ENCODE measurements around the gene NFIA. TPM values are rescaled to one million over a fixed set of nuclear protein-coding genes. Genes with fewer than 3 reads are reported as not detected.

The NFIA gene
- total and polyA plus RNA-seq, 2 of the 13 experiments (the other 11 are each of a cell fraction or from before 2014, with no cell fraction given), result 14.7 to 28.5 TPM

DNA sequence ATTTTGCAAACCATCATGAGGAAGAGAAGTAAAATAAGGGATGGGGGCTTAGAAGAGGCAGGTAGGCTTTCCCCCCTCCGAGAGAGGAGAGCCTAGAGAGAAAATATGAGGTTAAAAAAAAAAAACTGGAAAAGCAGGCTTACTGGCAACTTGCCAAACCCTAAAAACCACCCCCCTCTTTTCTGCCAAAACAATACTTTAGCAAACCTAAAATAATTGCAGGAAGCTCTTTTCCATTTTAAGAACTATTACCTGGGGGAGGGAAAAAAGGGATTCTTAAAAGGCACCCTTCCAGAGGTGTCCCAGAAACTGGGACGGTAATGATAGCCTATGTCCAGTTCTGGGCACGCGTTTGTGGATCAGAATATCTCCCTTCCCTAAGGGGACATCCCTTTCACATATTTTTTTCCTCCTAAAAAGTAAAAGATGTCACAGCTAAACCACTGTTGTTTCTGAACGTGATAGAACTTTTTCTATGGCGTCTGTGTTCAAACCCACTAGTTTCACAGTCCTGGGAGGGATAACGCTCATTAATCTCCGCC, 1.1 kb upstream of the NFIA start (continued):
- no peak for TF ChIP-seq ZSCAN20 (CRISPR knock-in tag; IDR thresholded peaks at IDR 0.05; ENCODE audit: borderline replicate concordance)
- TF ChIP-seq REPIN1 (CRISPR knock-in tag; IDR thresholded peaks at IDR 0.05; ENCODE audit: borderline replicate concordance, low read depth), result no peak
- TF ChIP-seq ZSCAN29 (CRISPR knock-in tag; conservative IDR thresholded peaks at IDR 0.05), result 0 out of 2 replicates have a peak, but pooled peaks have one; percentile 4
- no peak for TF ChIP-seq FOXM1 (CRISPR knock-in tag; IDR thresholded peaks at IDR 0.05)
- no peak for TF ChIP-seq ZNF205 (CRISPR knock-in tag; IDR thresholded peaks at IDR 0.05)
- no peak for TF ChIP-seq ZFP36 (IDR thresholded peaks at IDR 0.05; ENCODE audit: borderline replicate concordance, low read depth, low read length, partially characterized antibody)

DNA sequence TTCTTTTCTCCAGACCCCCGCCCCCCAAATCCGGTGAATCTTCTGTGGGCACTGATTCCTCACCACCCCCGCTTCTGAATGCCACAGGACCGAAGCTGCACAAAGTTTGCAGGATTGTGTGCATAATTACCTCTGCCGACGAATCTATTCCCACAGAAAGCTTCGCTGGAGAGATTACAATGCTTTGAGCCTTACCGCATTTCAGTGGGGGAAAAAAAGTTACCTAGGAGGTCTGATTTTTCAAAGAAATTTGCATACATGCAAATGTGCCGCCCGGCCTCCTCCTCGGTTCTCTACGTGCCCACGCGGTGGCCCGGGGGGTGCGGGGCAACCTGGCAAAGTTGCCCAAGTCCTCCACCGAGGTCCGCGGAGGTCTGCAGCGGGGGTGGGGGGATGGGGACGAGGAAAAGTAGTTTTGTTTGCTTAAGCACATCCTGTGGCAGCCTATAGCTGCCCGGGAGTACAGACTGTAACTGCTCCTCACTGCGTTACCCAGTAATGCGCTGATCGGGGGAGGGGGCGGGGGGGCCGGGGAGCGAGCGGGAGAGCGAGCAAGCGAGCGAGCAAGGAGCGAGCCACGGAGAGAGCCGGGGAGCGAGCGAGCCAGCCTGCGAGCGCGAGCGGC, 563 bp upstream of the NFIA start:
- peak; percentile 4 for FAIRE-seq
- peak; percentile 67 for ATAC-seq
- 3% methylated on average over 22 of the region's 41 CpGs for WGBS (ENCODE audit: low lambda C conversion rate)
- TF ChIP-seq RBM22 (optimal IDR thresholded peaks at IDR 0.05; ENCODE audit: low read length) (no peak), MEF2D (CRISPR knock-in tag; IDR thresholded peaks at IDR 0.05) (no peak), GZF1 (CRISPR knock-in tag; IDR thresholded peaks at IDR 0.05) (no peak), ZFP90 (CRISPR knock-in tag; IDR thresholded peaks at IDR 0.05; ENCODE audit: borderline replicate concordance) (no peak), ZNF326 (CRISPR knock-in tag; IDR thresholded peaks at IDR 0.05; ENCODE audit: borderline replicate concordance) (no peak), FOXA1 (IDR thresholded peaks at IDR 0.05) (no peak), FOXA1 (CRISPR knock-in tag; IDR thresholded peaks at IDR 0.05) (peak; percentile 64), ZFYVE20 (CRISPR knock-in tag; IDR thresholded peaks at IDR 0.05; ENCODE audit: borderline replicate concordance, low read depth) (no peak), ZNF3 (CRISPR knock-in tag; IDR thresholded peaks at IDR 0.05) (no peak), ZNF263 (CRISPR knock-in tag; IDR thresholded peaks at IDR 0.05) (no peak), ZNF562 (CRISPR knock-in tag; IDR thresholded peaks at IDR 0.05; ENCODE audit: borderline replicate concordance) (no peak), ZNF468 (CRISPR knock-in tag; IDR thresholded peaks at IDR 0.05) (no peak), MTA3 (CRISPR knock-in tag; IDR thresholded peaks at IDR 0.05) (no peak), POGZ (CRISPR knock-in tag; IDR thresholded peaks at IDR 0.05) (no peak), SIN3A (IDR thresholded peaks at IDR 0.05; ENCODE audit: borderline replicate concordance, low read depth, low read length) (0 out of 2 replicates have a peak, but pooled peaks have one; percentile 19)
- TF ChIP-seq, protein P1, sequence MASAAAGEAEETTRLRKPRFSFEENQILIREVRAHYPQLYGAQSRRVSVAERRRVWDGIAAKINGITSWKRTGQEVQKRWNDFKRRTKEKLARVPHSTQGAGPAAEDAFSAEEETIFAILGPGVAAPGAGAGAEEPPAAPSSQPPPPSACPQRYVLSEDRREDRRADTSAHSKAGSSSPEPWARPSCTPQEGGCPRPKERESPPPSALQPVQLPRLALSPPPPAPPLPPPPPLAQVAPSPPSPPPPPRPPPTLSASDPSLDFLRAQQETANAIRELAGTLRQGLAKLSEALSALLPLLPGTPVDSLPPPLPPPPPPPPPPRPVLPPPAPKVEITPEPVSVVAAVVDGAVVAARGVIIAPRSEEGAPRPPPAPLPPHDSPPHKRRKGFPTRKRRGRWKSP (CRISPR knock-in tag; IDR thresholded peaks at IDR 0.05), result peak; percentile 51; the same call in 1 of the 2 replicates

More for the DNA sequence above, 563 bp upstream of the NFIA start:
- Histone ChIP-seq H3K4me2 (ENCODE audit: low read depth, low read length) (peak overlapping the region; percentile 78), H4K20me1 (ENCODE audit: insufficient read depth, low read length) (peaks cover 18% of the 10 kb centered on the region; the same call in 1 of the 2 replicates), H3K9ac (ENCODE audit: insufficient read depth, low read depth, low read length) (peak overlapping the region; percentile 72), H3K4me3 (replicated peaks in 1 of 3; ENCODE audit: insufficient read depth in 1 of 3, low read depth in 2 of 3, low read length in 3 of 3) (peak overlapping the region; percentile 83 to 96 (median 95)), H3K36me3 (replicated peaks in 1 of 2; ENCODE audit: control insufficient read depth in 1 of 2, insufficient read depth in 2 of 2, low read length in 2 of 2) (no peaks in the 10 kb centered on the region), H3K27ac (ENCODE audit: extremely low read length, insufficient read depth, low read length) (peak overlapping the region; percentile 83), H3K4me1 (ENCODE audit: insufficient read depth, low read length) (peaks cover 51% of the 10 kb centered on the region), H2AFZ (ENCODE audit: low read length) (peak overlapping the region; percentile 25), H3K79me2 (ENCODE audit: insufficient read depth, low read length) (peaks cover 58% of the 10 kb centered on the region), H3K9me3 (ENCODE audit: low read length) (no peaks in the 10 kb centered on the region), H3K27me3 (ENCODE audit: control insufficient read depth in 1 of 2, insufficient read depth in 2 of 2, low read length in 2 of 2) (no peaks in the 10 kb centered on the region; a peak in 1 of 5 replicates)
- ChIA-PET POLR2A (interaction anchor here (0.7 to 1.9 kb wide), 23 partner anchors 11 to 255 kb away, joined by 3 to 11 read pairs (median 4); no protein-coding TSS in a partner anchor), CTCF (ENCODE audit: low intra/inter-chr PET ratio, low total read pairs) (no interaction called here)
- DNase-seq (ENCODE audit: low spot score), result peak; percentile 83
- in situ Hi-C loops (cut with HindIII; ENCODE audit: extremely low pct_ligation_motif_present, low pct_unique_long_range_greater_than_20kb), result no loop called here
- intact Hi-C loops (cut with micrococcal nuclease; ENCODE audit: unreplicated experiment), result loop anchor here (2.0 to 10.0 kb wide), 2 partner anchors 103 to 143 kb away; no protein-coding TSS in a partner anchor
- BruUV-seq (replicated peaks), result TSS peak; percentile 79
